HepG2 (cell line): ENCODE results near the gene FBXL12. TPM values are rescaled to one million over a fixed set of nuclear protein-coding genes. Genes with fewer than 3 reads are reported as not detected.

Experiments used
- BHLHE40 ChIP-seq: IDR thresholded peaks from 2 replicates; pipeline ENCODE4 v1.6.1; 2011; ENCODE audit warnings: low read length, improper control_type of control experiment
- CEBPG ChIP-seq: IDR thresholded peaks from 2 replicates; pipeline ENCODE4 v1.6.1; 2016
- CSRNP1 ChIP-seq: sonication (generic); formaldehyde crosslinking; IDR thresholded peaks from 2 replicates; pipeline ENCODE4 v1.8.1; 2023; ENCODE audit warnings: mild to moderate bottlenecking, missing genetic modification reagents
- ELF4 ChIP-seq: sonication (generic); formaldehyde crosslinking; IDR thresholded peaks from 2 replicates; pipeline ENCODE4 v1.5.0; 2020; ENCODE audit warnings: missing genetic modification reagents, mild to moderate bottlenecking, moderate library complexity, borderline replicate concordance
- FIP1L1 ChIP-seq: fragments of 200-400 bp; formaldehyde crosslinking; IDR thresholded peaks from 2 replicates; pipeline ENCODE4 v1.6.1; 2018; ENCODE audit warnings: low read depth, mild to moderate bottlenecking, low read length, moderate library complexity, borderline replicate concordance; ENCODE audit not compliant: insufficient read depth
- HHEX ChIP-seq: IDR thresholded peaks from 2 replicates; pipeline ENCODE4 v1.6.1; 2016; ENCODE audit warnings: control low read depth
- IRF2 ChIP-seq: IDR thresholded peaks from 2 replicates; pipeline ENCODE4 v1.6.1; 2018; ENCODE audit warnings: missing genetic modification reagents, missing compliant biosample characterization
- KAT7 ChIP-seq: IDR thresholded peaks from 2 replicates; pipeline ENCODE4 v1.6.1; 2018; ENCODE audit warnings: borderline replicate concordance, missing compliant biosample characterization
- KDM3A ChIP-seq: IDR thresholded peaks from 2 replicates; pipeline ENCODE4 v1.6.1; 2018; ENCODE audit warnings: low read depth, missing compliant biosample characterization
- KDM6A ChIP-seq: IDR thresholded peaks from 2 replicates; pipeline ENCODE4 v1.6.1; 2016; ENCODE audit warnings: low read depth
- MATR3 ChIP-seq: sonication (generic); formaldehyde crosslinking; IDR thresholded peaks from 2 replicates; pipeline ENCODE4 v1.4.0; 2020; ENCODE audit warnings: missing genetic modification reagents
- NR2F6 ChIP-seq, 2 experiments: IDR thresholded peaks; 2 replicates each; pipeline ENCODE4 v1.6.1; 2016; ENCODE audit warnings: antibody characterized with exemption in 1 of 2, mild to moderate bottlenecking in 1 of 2
- PLRG1 ChIP-seq: fragments of 450-650 bp; conservative IDR thresholded peaks from 2 replicates; pipeline ENCODE4 v1.6.1; 2016
- RBM39 ChIP-seq: fragments of 200-400 bp; formaldehyde crosslinking; IDR thresholded peaks from one replicate; pipeline ENCODE4 v1.6.1; 2018; ENCODE audit warnings: antibody characterized with exemption, mild to moderate bottlenecking, low read depth, low read length; ENCODE audit not compliant: poor library complexity, severe bottlenecking
- RELA ChIP-seq: sonication (generic); formaldehyde crosslinking; IDR thresholded peaks from 2 replicates; pipeline ENCODE4 v1.4.0; 2020; ENCODE audit warnings: missing genetic modification reagents
- REPIN1 ChIP-seq: sonication (generic); formaldehyde crosslinking; IDR thresholded peaks from 2 replicates; pipeline ENCODE4 v1.8.0; 2022; ENCODE audit warnings: missing genetic modification reagents, low read depth, mild to moderate bottlenecking, borderline replicate concordance
- SNRNP70 ChIP-seq: fragments of 200-400 bp; formaldehyde crosslinking; IDR thresholded peaks from 2 replicates; pipeline ENCODE4 v1.6.1; 2017; ENCODE audit warnings: mild to moderate bottlenecking, low read depth, low read length, moderate library complexity
- STAG1 ChIP-seq: sonication (generic); formaldehyde crosslinking; IDR thresholded peaks from 2 replicates; pipeline ENCODE4 v1.4.0; 2020; ENCODE audit warnings: missing genetic modification reagents
- TAF1 ChIP-seq: sonication (generic); formaldehyde crosslinking; IDR thresholded peaks from 2 replicates; pipeline ENCODE4 v1.4.0; 2020; ENCODE audit warnings: missing genetic modification reagents
- TCF7L2 ChIP-seq: IDR thresholded peaks from 2 replicates; pipeline ENCODE4 v1.6.1; 2011; ENCODE audit warnings: mild to moderate bottlenecking, low read depth, low read length, moderate library complexity
- WIZ ChIP-seq: sonication (generic); formaldehyde crosslinking; IDR thresholded peaks from 2 replicates; pipeline ENCODE4 v1.5.1; 2020; ENCODE audit warnings: mild to moderate bottlenecking, missing genetic modification reagents
- ZBTB42 ChIP-seq: sonication (generic); formaldehyde crosslinking; IDR thresholded peaks from 2 replicates; pipeline ENCODE4 v1.5.0; 2020; ENCODE audit warnings: mild to moderate bottlenecking, missing genetic modification reagents
- ZBTB7B ChIP-seq: sonication (generic); formaldehyde crosslinking; IDR thresholded peaks from 2 replicates; pipeline ENCODE4 v1.4.0; 2020; ENCODE audit warnings: missing genetic modification reagents
- ZEB1 ChIP-seq: IDR thresholded peaks from 2 replicates; pipeline ENCODE4 v1.6.1; 2012; ENCODE audit warnings: mild to moderate bottlenecking, low read depth, inconsistent platforms; ENCODE audit not compliant: insufficient replicate concordance
- ZFP37 ChIP-seq: sonication (generic); formaldehyde crosslinking; IDR thresholded peaks from 2 replicates; pipeline ENCODE4 v1.4.0; 2020; ENCODE audit warnings: missing genetic modification reagents, borderline replicate concordance
- ZNF354B ChIP-seq: sonication (generic); formaldehyde crosslinking; IDR thresholded peaks from 2 replicates; pipeline ENCODE4 v1.8.0; 2022; ENCODE audit warnings: mild to moderate bottlenecking, missing genetic modification reagents
- ZNF460 ChIP-seq: sonication (generic); formaldehyde crosslinking; IDR thresholded peaks from 2 replicates; pipeline ENCODE4 v1.5.1; 2020; ENCODE audit warnings: missing genetic modification reagents, mild to moderate bottlenecking, borderline replicate concordance
- ZNF501 ChIP-seq: sonication (generic); formaldehyde crosslinking; IDR thresholded peaks from 2 replicates; pipeline ENCODE4 v1.5.1; 2020; ENCODE audit warnings: mild to moderate bottlenecking, moderate library complexity, missing genetic modification reagents
- ZNF816 ChIP-seq: sonication (generic); formaldehyde crosslinking; IDR thresholded peaks from 2 replicates; pipeline ENCODE4 v1.8.0; 2022; ENCODE audit warnings: missing genetic modification reagents, mild to moderate bottlenecking, borderline replicate concordance
- polyA plus RNA-seq, 8 experiments: library from polyadenylated mRNA; depleted of rRNA in 3 of 8; stranded (reverse) in 7 of 8; unstranded in 1 of 8; fragments of >200 nt; fragmentation: Illumina TruSeq in 4 of 8; extraction: Trizol in 4 of 8; gene quantifications; 2 replicates each; pipeline versions ENCODE4 v1.2.1 to v1.2.3, GENCODE V29; 2011 to 2016; ENCODE audit warnings: low read depth in 4 of 8, missing spikeins in 1 of 8, mixed read lengths in 1 of 8; ENCODE audit not compliant: insufficient read depth in 1 of 8
- total RNA-seq, 5 experiments: library from RNA; depleted of rRNA; stranded (reverse); fragments of >200 nt; fragmentation: Illumina TruSeq; extraction: Trizol; gene quantifications; 2 replicates each; pipeline ENCODE4 v1.2.3, GENCODE V29; 2016; ENCODE audit warnings: low read depth in 1 of 5
- TF ChIP-seq, protein P1 (sequence below): IDR thresholded peaks from 2 replicates; pipeline ENCODE4 v1.6.1; 2016

The FBXL12 gene
- total and polyA plus RNA-seq, 2 of the 13 experiments (the other 11 are each of a cell fraction or from before 2014, with no cell fraction given), result 20.4 to 23.1 TPM

DNA sequence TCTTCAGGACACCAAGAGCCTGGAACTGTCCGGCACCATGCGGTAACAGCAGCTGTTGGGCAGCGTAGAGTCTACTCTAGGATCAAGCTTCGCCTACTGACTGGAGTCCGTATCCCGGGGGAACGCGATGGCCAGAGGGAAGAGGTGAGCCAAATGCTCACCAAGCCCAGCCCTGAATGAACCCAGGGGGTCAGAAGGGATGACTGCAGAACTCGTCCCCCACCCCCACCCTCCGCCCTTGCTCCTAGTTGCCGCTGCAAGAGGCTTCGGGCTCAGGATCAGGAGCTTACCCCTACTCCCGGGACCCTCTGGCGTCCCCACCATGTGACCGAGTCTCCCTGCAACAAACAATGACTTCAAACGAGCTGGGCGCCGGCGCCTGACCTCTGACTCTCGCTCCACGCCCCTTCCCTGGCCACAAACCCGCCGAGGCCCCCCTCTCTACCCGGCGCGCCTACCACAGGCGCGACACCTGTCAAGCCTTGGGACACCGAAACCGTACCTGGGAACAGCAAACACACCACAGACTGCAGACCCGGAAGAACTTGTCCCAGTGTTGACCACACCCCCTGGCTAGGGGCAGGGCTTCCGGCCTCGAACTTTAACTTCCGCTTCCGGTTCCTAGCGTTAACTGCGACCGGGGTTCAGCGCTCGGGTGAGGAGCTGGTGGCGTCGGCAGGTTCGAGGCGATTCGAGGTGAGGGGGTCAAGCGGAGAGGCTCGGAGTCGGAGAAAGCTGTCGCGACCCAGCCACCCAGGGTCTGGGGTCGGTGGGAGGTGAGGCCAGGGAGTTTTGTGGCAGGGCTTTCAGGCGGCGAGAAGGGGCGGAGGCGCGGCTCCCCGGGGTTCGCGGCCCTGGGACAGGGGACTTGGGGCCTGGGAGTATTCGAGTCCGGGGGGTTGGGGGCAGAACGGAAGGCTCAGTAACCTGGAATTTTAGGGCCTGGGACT lies 8.7 kb upstream of the FBXL12 start, which contains the start of gene UBL5 (continued):
- TF ChIP-seq ZEB1 (peak; percentile 90), RELA (CRISPR knock-in tag) (peak; percentile 92), ZNF501 (CRISPR knock-in tag) (peak; percentile 85), PLRG1 (no peak), FIP1L1 (no peak), CSRNP1 (CRISPR knock-in tag) (no peak), KAT7 (CRISPR knock-in tag) (peak; percentile 87), ZBTB7B (no peak; the same call in 1 of the 2 replicates), TCF7L2 (no peak), TAF1 (CRISPR knock-in tag) (peak; percentile 81; the same call in 1 of the 2 replicates), ZNF354B (no peak), IRF2 (CRISPR knock-in tag) (peak; percentile 91), WIZ (no peak; the same call in 1 of the 2 replicates), NR2F6 (IDR thresholded peaks at IDR 0.05) (peak; percentile 14; the same call in 1 of the 2 replicates), NR2F6 (CRISPR knock-in tag; IDR thresholded peaks at IDR 0.05) (peak; percentile 63), KDM3A (CRISPR knock-in tag) (0 out of 2 replicates have a peak, but pooled peaks have one; percentile 63), STAG1 (CRISPR knock-in tag) (no peak), ELF4 (CRISPR knock-in tag) (peak; percentile 57; the same call in 1 of the 2 replicates), KDM6A (CRISPR knock-in tag) (no peak), CEBPG (CRISPR knock-in tag) (no peak), SNRNP70 (no peak), ZNF816 (CRISPR knock-in tag) (0 out of 2 replicates have a peak, but pooled peaks have one; percentile 65), BHLHE40 (no peak), RBM39 (no peak), HHEX (CRISPR knock-in tag) (no peak), ZBTB42 (CRISPR knock-in tag) (no peak; the same call in 1 of the 2 replicates), ZNF460 (CRISPR knock-in tag) (no peak), MATR3 (CRISPR knock-in tag) (no peak), REPIN1 (CRISPR knock-in tag) (no peak; the same call in 1 of the 2 replicates), ZFP37 (CRISPR knock-in tag) (no peak)
- TF ChIP-seq, protein P1, sequence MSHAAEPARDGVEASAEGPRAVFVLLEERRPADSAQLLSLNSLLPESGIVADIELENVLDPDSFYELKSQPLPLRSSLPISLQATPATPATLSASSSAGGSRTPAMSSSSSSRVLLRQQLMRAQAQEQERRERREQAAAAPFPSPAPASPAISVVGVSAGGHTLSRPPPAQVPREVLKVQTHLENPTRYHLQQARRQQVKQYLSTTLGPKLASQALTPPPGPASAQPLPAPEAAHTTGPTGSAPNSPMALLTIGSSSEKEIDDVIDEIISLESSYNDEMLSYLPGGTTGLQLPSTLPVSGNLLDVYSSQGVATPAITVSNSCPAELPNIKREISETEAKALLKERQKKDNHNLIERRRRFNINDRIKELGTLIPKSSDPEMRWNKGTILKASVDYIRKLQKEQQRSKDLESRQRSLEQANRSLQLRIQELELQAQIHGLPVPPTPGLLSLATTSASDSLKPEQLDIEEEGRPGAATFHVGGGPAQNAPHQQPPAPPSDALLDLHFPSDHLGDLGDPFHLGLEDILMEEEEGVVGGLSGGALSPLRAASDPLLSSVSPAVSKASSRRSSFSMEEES (CRISPR knock-in tag), result peak; percentile 76
